ENCODE results near the gene DNAJC17. TPM values are rescaled to one million over a fixed set of nuclear protein-coding genes. Genes with fewer than 3 reads are reported as not detected.

The DNAJC17 gene
- total and polyA plus RNA-seq, 5 experiments from 2014 or later, result 17.5 to 38.4 (median 37.5) TPM

DNA sequence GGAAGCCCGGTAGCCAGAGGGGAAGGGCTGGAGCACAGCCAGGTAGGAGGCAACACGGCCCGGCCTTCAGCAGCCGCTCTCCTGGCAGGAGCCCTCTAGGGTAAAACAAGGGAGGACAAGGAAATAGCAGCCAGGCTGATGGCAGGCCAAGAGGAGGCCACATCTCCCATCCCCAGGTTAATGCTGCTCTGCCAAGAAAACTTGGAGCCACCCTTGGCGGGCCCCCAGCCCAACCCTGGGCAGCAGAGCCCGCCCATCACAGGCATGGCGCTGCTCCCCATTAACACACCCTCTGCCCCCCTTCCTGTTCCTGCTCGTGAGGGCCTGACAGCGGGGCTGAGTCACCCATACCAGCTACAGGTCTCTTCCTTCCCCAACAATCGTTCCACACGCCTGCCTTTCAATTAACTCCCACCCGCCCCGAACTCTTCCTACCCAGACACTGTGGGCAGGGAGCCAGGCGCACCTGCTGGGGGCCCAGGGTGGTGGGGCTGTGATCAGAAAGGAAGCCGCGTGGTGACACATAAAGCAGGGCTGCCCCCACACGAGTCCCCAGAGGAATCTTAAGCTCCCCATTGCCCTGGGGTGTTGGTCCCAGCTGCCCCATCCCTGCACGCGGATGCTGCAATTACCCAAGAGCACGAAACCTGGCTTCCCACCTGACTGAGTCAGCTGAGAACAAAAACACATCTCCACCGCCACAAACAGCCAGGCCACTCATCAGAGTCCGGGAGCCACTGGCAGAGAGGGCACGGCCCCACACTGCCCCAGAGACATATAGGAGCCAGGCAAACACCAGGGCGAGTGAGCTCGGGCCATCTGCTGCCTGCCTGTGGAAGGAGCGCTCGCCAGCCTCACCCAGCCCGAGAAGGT, 37.8 kb downstream of the DNAJC17 start, which contains the start of gene C15orf62:
Gene C15orf62 (plus strand): TSS at position 707 of the 873 bp plus-strand sequence. CDS start 516 bp downstream, outside the sequence.
- POLR2A ChIA-PET, result interaction anchor here (0.6 to 3.0 kb wide), 14 partner anchors 9 to 520 kb away, joined by 3 to 12 read pairs (median 4); partner anchors contain the start of genes RAD51 and VPS18
- H3K9me3 Mint-ChIP-seq, result no peaks in the 10 kb centered on the region
- no peaks in the 10 kb centered on the region for H3K27me3 Mint-ChIP-seq
- H3K4me1 Mint-ChIP-seq, result peaks cover 18 to 48% (median 43%) of the 10 kb centered on the region in 4 donors
- ATAC-seq (peak; percentile 64 to 73), DNase-seq (peak; percentile 33 to 83 (median 54))
- H3K27ac Mint-ChIP-seq, result peak within 1 kb of the TSS; percentile 88 to 98 (median 94)
- H3K36me3 Mint-ChIP-seq, result peaks cover 0 to 25% (median 0%) of the 10 kb centered on the region in 3 donors
- H3K4me3 Mint-ChIP-seq, result peak within 1 kb of the TSS; percentile 57 to 82 (median 77)

DNA sequence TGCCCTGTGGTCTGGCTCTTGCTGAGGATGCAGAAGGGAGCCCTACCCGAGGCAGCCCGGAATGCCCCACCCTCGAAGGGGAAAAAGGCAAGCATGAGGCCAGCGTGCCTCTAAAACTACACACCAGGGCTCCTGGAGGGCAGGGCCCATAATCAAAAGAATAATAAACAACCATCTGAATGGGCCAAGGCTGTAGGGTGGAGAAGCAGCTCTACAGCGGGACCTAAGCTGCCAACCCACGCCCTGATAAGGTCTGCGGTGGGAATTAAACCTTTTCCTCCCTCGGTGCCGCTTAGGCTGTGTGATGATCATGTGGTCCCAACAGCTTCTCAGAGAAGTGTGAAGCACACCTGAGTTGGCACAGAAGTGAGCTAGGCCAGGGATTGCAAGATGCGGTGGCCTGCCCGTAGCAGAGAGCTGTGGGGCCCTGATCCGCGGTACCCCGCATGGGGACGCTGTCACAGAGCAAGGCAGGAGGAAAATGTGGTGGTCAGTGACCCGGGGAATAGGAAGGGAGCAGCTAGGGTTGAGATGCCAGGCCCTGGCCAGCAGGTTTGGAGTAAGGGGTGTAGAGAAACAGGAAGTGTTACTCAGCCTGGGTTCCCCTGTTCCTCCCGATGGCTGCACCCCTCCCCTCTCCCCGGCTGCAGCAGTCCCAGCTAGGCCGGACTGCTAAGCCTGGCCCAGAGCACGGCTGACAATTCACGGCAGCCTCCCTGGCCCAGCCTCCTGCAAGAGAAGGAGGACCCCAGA, 38.6 kb downstream of the DNAJC17 start:
- Mint-ChIP-seq H3K36me3 (peaks cover 0 to 17% (median 0%) of the 10 kb centered on the region in 3 donors), H3K9me3 (no peaks in the 10 kb centered on the region), H3K4me3 (peak overlapping the region; percentile 16 to 82 (median 75)), H3K4me1 (peaks cover 18 to 50% (median 48%) of the 10 kb centered on the region in 4 donors), H3K27me3 (no peaks in the 10 kb centered on the region), H3K27ac (peak overlapping the region; percentile 76 to 98 (median 94))
- no peak for DNase-seq
- ATAC-seq, result peak in 1 of 2 donors; percentile 0
- POLR2A ChIA-PET, result interaction anchor here (0.6 to 3.0 kb wide), 8 partner anchors 8 to 521 kb away, joined by 3 to 12 read pairs (median 6); partner anchors contain the start of genes RAD51 and VPS18

DNA sequence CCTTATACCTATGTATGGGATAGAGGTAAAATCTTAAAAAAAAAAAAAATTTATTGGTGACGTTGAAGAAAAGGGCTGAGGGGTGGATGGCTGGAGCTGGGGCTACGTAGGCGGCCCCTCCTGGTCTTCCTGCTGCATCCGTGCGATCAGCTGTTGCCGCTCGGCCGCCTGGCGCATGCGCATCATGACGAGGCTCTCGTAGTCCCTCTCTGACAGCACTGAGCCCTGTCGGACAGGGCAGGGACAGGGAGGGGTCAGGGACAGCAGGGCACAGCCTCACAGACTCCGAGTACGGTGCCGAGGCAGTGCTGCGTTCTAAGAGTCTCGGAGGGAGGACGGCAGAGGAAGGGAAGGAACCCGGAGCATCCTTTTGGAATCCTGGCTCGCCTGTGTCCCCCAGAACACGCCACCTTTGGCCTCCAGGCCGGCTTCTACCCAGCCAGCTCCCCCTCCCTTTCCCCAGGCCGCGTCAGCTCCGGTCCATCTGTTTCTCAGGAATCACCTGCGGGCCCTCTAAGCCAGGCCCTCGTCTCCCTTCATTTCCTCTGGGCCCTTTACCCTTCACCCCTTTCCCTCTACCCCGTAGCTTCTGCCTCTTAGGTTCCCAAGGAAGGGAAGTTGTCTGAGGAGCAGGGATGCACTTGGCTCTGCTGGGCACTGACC, 39.3 kb downstream of the DNAJC17 start:
- Mint-ChIP-seq H3K36me3 (peaks cover 0 to 12% (median 0%) of the 10 kb centered on the region in 3 donors), H3K4me3 (no peak overlapping the region), H3K4me1 (peaks cover 18 to 57% (median 55%) of the 10 kb centered on the region in 4 donors), H3K27ac (peak overlapping the region in 8 of 10 donors; percentile 20 to 98 (median 92)), H3K9me3 (no peaks in the 10 kb centered on the region), H3K27me3 (no peaks in the 10 kb centered on the region)
- ATAC-seq (no peak), DNase-seq (no peak)
- POLR2A ChIA-PET, result interaction anchor here (1.8 to 3.0 kb wide), 4 partner anchors 11 to 73 kb away, joined by 6 to 12 read pairs (median 9); partner anchors contain the start of gene RAD51

DNA sequence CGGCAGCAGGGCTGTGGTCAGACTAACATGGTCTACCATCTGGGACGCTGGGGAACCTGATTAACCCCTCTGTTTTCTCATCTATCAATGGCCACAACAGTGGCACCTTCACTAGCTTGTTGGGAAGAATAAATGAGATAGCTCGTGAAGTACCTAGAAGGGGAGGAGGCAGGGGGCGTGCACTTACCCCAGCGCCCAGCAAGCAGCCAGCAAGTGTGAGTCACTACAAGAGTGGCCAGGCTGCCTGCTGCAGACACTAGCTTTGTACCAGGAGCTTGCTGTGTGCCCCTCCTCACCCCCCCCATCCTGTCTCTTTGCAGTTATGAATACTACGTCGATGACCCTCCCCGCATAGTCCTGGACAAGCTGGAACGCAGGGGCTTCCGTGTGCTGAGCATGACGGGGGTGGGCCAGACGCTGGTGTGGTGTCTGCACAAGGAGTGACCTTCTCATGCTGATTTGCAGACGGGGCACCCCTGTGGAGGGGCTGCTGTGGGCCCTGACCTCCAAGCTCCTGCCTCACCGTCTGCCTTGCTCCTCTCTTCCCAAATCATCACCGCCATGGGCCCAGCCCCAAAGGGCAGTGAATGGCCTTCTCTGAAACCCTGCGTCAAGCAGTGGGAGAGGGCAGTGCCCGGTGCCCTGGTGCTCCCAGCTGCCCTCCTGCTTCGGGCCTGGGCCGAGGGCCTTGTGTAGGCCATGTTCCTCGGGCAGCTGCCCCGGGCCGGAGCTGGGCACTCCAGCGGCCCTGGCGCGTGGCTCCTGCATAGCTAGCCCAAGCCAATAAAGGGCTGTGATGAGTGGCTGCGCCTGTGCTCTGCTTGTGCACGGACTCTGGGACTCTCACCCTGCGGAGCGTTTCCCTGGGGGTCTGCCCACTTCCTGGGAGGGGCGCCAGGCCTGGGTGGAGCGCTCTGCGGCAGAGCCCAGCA, 40.1 kb downstream of the DNAJC17 start:
- H3K36me3 Mint-ChIP-seq, result peaks cover 0 to 9% (median 0%) of the 10 kb centered on the region in 3 donors
- DNase-seq, result no peak
- POLR2A ChIA-PET, result interaction anchor here (1.1 to 2.0 kb wide), 4 partner anchors 7 to 72 kb away, joined by 3 to 8 read pairs (median 4); partner anchors contain the start of gene RAD51
- no peaks in the 10 kb centered on the region for H3K27me3 Mint-ChIP-seq
- no peaks in the 10 kb centered on the region for H3K9me3 Mint-ChIP-seq
- no peak overlapping the region for H3K4me3 Mint-ChIP-seq
- ATAC-seq, result no peak
- peaks cover 18 to 59% (median 57%) of the 10 kb centered on the region in 4 donors for H3K4me1 Mint-ChIP-seq
- H3K27ac Mint-ChIP-seq, result peak overlapping the region in 2 of 10 donors; percentile 19 to 63

DNA sequence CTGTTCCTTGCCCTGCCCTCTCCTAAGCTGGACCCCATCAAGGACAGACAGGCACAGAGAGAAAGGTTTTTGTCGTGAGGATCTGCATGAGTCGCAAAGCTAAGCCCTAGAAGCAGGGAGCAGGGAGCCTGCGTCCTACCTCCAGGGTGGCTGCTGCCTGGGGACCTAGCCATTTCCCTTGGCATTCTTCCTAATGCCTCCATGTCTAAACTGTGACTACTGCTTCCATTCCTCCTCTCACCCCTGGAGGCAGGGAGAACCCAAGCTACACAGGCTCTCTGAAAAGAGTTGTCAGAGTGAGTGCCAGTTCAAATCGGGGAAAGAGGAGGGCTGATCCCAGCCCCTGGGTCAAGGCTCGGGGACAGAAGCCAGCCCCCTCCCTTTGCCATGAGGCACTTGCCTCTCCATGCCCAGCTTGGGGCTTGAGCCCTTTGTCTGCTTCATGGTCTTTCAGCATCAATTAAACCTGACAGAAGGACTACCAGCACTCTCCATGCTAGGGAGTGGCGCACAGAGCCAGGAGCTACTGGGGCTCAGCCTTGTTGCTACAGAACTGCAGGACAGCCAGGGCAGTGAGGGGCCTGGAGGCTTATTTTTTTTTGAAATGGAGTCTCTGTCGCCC, 41.0 kb downstream of the DNAJC17 start:
- DNase-seq (no peak), ATAC-seq (no peak)
- Mint-ChIP-seq H3K4me3 (peak overlapping the region in 3 of 10 donors; percentile 18 to 78 (median 77)), H3K27ac (peak overlapping the region; percentile 72 to 94 (median 85)), H3K36me3 (peaks cover 0 to 7% (median 0%) of the 10 kb centered on the region in 3 donors), H3K4me1 (peaks cover 18 to 59% (median 58%) of the 10 kb centered on the region in 4 donors), H3K9me3 (no peaks in the 10 kb centered on the region), H3K27me3 (no peaks in the 10 kb centered on the region)
- POLR2A ChIA-PET, result interaction anchor here (0.6 to 1.7 kb wide), 4 partner anchors 8 to 213 kb away, joined by 3 to 5 read pairs (median 4); partner anchors contain the start of gene RAD51

DNA sequence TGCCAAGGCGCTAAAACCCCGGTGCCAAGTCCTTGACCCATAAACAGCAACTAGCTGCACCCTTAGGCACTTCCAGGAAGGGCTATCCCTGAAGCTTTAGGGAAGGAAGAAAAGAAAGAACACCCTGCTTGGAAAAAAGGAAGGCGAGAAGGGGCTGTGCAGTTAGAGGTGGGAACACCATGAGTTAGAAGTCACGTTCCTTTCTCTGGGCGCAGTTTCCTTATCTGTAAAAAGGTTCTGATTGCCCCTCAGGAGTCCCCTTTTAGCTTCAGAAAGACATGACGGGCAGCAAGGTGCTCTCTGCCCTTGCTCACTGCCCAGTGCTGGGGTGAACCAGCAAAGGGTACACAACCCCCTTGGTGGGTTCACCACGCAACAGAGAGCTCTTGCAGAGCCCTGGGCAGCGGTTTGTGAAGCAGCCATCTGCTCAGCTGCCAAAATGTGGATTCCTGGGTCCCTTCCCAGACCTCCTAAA, 42.6 kb downstream of the DNAJC17 start:
- H3K27ac Mint-ChIP-seq, result peak overlapping the region; percentile 77 to 94 (median 88)
- H3K4me1 Mint-ChIP-seq, result peaks cover 13 to 51% (median 48%) of the 10 kb centered on the region in 4 donors
- DNase-seq, result peak in 2 of 10 donors; percentile 21 to 24
- peak overlapping the region; percentile 77 to 92 (median 88) for H3K4me3 Mint-ChIP-seq
- H3K9me3 Mint-ChIP-seq, result no peaks in the 10 kb centered on the region
- H3K36me3 Mint-ChIP-seq, result peaks cover 0 to 2% (median 0%) of the 10 kb centered on the region in 3 donors
- no peak for ATAC-seq
- no peaks in the 10 kb centered on the region for H3K27me3 Mint-ChIP-seq
- POLR2A ChIA-PET, result interaction anchor here (0.6 to 2.6 kb wide), 6 partner anchors 11 to 130 kb away, joined by 3 to 14 read pairs (median 4); partner anchors contain the start of genes RAD51 and VPS18

DNA sequence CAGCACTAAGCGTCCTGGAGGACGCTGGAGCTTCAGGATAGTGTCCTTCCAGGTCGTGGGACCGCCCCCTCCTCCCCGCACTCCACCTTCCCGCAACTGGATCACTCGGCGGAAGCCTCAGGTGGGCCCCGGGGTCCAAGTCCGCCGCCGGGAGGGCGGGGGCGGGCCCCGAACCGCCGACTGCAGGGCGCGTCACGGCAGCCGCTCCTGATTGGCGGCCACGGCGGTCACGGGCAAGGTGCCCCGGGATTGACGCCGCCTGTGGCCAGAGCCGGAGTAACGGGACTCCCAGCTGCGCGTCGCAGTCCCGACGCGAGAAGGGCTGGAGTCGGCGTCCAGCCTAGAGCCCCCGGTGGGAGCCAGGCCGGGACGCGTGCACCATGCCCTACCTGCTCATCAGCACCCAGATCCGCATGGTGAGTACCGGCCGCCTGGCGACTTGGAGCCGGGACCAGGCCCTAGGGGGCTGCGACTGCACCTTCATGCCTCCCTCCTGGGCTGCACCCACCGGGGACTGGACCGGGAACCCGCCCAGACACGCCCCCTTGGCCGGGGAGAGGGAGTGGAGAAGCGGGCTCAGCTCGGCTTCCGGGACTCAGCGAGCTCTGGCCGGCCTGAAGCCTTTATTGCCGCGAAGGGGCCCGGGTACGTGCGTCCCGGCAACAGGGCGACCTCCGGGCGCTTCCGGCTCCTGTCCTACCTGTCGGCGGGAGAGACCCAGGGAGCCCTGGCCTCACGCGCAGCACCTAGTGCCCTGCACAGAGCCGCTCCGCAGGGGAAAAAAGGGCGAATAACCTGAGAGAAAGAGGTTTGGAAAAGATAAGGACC, 43.3 kb downstream of the DNAJC17 start, which contains the start of gene GCHFR:
Gene GCHFR (plus strand): TSS at position 268 of the 828 bp plus-strand sequence. CDS start 113 bp downstream, at position 381.
- Mint-ChIP-seq H3K36me3 (peaks cover 0 to 2% (median 0%) of the 10 kb centered on the region in 3 donors), H3K9me3 (no peaks in the 10 kb centered on the region), H3K27ac (peak within 1 kb of the TSS; percentile 77 to 94 (median 90)), H3K27me3 (no peaks in the 10 kb centered on the region), H3K4me3 (peak within 1 kb of the TSS; percentile 77 to 92 (median 88)), H3K4me1 (peaks cover 9 to 45% (median 42%) of the 10 kb centered on the region in 4 donors)
- peak; percentile 34 to 75 (median 60) for DNase-seq
- POLR2A ChIA-PET, result interaction anchor here (0.6 to 2.6 kb wide), 5 partner anchors 12 to 131 kb away, joined by 3 to 14 read pairs (median 5); partner anchors contain the start of genes RAD51 and VPS18
- ATAC-seq, result peak; percentile 44 to 68

DNA sequence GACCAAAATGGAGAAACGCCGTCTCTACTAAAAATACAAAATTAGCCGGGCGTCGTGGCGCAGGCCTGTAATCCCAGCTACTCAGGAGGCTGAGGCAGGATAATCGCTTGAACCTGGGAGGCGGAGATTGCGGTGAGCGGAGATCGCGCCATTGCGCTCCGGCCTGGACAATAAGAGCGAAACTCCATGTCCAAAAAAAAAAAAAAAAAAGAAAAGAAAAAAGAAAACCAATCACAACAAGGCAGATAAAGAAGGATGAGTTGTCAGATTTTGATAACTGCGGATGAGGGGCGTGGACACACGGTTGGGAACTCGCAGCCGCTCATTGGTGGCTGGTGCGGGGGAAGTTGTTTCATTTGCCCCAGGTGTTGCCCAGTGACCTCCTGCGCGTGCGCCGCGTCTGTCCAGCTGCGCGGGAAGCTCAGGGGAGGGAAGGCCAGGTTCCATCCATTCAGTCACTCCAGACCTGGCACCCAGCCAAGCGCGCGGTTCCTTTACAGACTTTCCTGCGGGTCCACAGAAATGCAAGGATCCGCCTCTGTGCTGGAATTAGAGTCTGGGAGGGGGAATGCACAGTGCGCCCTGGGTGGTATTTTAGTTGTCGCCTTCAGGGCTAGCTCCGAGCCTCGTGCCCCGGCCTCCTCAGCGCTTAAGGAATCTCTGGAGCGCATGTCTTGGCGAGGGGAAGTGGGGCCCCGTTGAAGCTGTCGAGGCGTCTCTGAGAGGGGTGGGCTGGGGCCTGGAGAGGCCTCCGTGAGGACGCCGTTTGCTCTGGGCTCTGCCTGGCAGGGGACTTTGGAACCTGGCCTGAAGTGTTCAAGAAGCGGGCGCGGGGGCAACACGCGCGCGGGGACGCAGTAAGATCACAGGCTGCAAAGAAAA, 44.1 kb downstream of the DNAJC17 start:
- peaks cover 9 to 36% (median 34%) of the 10 kb centered on the region in 4 donors for H3K4me1 Mint-ChIP-seq
- DNase-seq (peak in 7 of 10 donors; percentile 13 to 68 (median 33)), ATAC-seq (peak; percentile 3 to 11)
- no peaks in the 10 kb centered on the region for H3K27me3 Mint-ChIP-seq
- peak overlapping the region; percentile 77 to 92 (median 88) for H3K4me3 Mint-ChIP-seq
- peaks cover 0 to 2% (median 0%) of the 10 kb centered on the region in 3 donors for H3K36me3 Mint-ChIP-seq
- H3K9me3 Mint-ChIP-seq, result no peaks in the 10 kb centered on the region
- POLR2A ChIA-PET, result interaction anchor here (1.5 to 2.6 kb wide), 2 partner anchors 12 to 68 kb away, joined by 5 to 14 read pairs; partner anchors contain the start of gene RAD51
- peak overlapping the region in 9 of 10 donors; percentile 37 to 94 (median 90) for H3K27ac Mint-ChIP-seq

DNA sequence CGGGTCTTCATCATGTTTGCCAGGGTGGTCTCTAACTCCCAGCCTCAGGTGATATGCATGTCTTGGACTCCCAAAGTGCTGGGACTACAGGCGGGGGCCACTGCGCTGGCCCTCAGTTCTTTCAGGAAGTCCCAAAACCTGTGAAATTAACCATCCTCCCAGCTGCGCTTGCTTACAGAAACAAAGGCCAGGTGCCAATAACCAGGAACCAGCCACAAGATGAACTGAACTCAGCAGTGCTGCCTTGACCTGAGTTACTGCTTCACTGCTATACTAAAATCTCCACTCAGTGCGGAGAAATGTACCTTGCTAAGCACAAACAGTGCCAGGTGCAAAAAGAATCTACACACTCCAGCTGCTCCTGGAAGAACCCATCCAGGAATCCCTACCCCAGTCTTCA, 47.3 kb downstream of the DNAJC17 start:
- no peaks in the 10 kb centered on the region for H3K36me3 Mint-ChIP-seq
- no peaks in the 10 kb centered on the region for H3K27me3 Mint-ChIP-seq
- ATAC-seq (no peak), DNase-seq (no peak)
- peaks cover under 1 to 30% (median 23%) of the 10 kb centered on the region in 4 donors for H3K4me1 Mint-ChIP-seq
- no peaks in the 10 kb centered on the region for H3K9me3 Mint-ChIP-seq
- H3K4me3 Mint-ChIP-seq, result no peak overlapping the region
- POLR2A ChIA-PET, result interaction anchor here (2.0 kb wide), 1 partner anchor 10 kb away, joined by 7 read pairs; the partner anchor contains the start of gene C15orf62
- H3K27ac Mint-ChIP-seq, result peak overlapping the region in 1 of 10 donors; percentile 33

Data from naive thymus-derived CD8-positive, alpha-beta T cell (primary cell).